HepG2 (cell line): ENCODE data around the gene SYAP1. TPM values are rescaled to one million over a fixed set of nuclear protein-coding genes. Genes with fewer than 3 reads are reported as not detected.

ENCODE experiments used
- BCL6 ChIP-seq: IDR thresholded peaks from 2 replicates; pipeline ENCODE4 v1.6.1; 2016; ENCODE audit warnings: missing genetic modification reagents, missing compliant biosample characterization
- DRAP1 ChIP-seq: IDR thresholded peaks from 2 replicates; pipeline ENCODE4 v1.6.1; 2016; ENCODE audit warnings: missing genetic modification reagents, missing compliant biosample characterization
- ELF1 ChIP-seq: sonication (generic); formaldehyde crosslinking; IDR thresholded peaks from 2 replicates; pipeline ENCODE4 v1.4.0; 2020; ENCODE audit warnings: missing genetic modification reagents
- FOXO4 ChIP-seq: sonication (generic); formaldehyde crosslinking; conservative IDR thresholded peaks from 2 replicates; pipeline ENCODE4 v1.8.1; 2023; ENCODE audit warnings: missing genetic modification reagents
- GMEB2 ChIP-seq: IDR thresholded peaks from 2 replicates; pipeline ENCODE4 v1.6.1; 2016; ENCODE audit warnings: missing biosample characterization, missing genetic modification reagents, low read depth
- KDM5B ChIP-seq: sonication (generic); formaldehyde crosslinking; IDR thresholded peaks from 2 replicates; pipeline ENCODE4 v1.4.0; 2020; ENCODE audit warnings: missing genetic modification reagents, mild to moderate bottlenecking, borderline replicate concordance
- NFE2L1 ChIP-seq: sonication (generic); formaldehyde crosslinking; IDR thresholded peaks from 2 replicates; pipeline ENCODE4 v1.4.0; 2020; ENCODE audit warnings: missing genetic modification reagents, mild to moderate bottlenecking, borderline replicate concordance
- PAWR ChIP-seq: sonication (generic); formaldehyde crosslinking; IDR thresholded peaks from 2 replicates; pipeline ENCODE4 v1.4.0; 2020; ENCODE audit warnings: missing genetic modification reagents, mild to moderate bottlenecking, borderline replicate concordance
- PRDM15 ChIP-seq: sonication (generic); formaldehyde crosslinking; IDR thresholded peaks from 2 replicates; pipeline ENCODE4 v1.4.0; 2020; ENCODE audit warnings: missing genetic modification reagents
- ZBTB44 ChIP-seq: sonication (generic); formaldehyde crosslinking; IDR thresholded peaks from 2 replicates; pipeline ENCODE4 v1.4.0; 2020; ENCODE audit warnings: missing genetic modification reagents
- ZMYM3 ChIP-seq: sonication (generic); formaldehyde crosslinking; IDR thresholded peaks from 2 replicates; pipeline ENCODE4 v1.5.1; 2020; ENCODE audit warnings: mild to moderate bottlenecking, missing genetic modification reagents
- ZNF281 ChIP-seq: sonication (generic); formaldehyde crosslinking; IDR thresholded peaks from 2 replicates; pipeline ENCODE4 v1.4.0; 2020; ENCODE audit warnings: missing genetic modification reagents, borderline replicate concordance
- ZNF619 ChIP-seq: sonication (generic); formaldehyde crosslinking; IDR thresholded peaks from 2 replicates; pipeline ENCODE4 v1.4.0; 2020; ENCODE audit warnings: mild to moderate bottlenecking, missing genetic modification reagents
- ZNF740 ChIP-seq: sonication (generic); formaldehyde crosslinking; IDR thresholded peaks from 2 replicates; pipeline ENCODE4 v1.4.0; 2020; ENCODE audit warnings: missing genetic modification reagents
- polyA plus RNA-seq, 8 experiments: library from polyadenylated mRNA; depleted of rRNA in 3 of 8; stranded (reverse) in 7 of 8; unstranded in 1 of 8; fragments of >200 nt; fragmentation: Illumina TruSeq in 4 of 8; extraction: Trizol in 4 of 8; gene quantifications; 2 replicates each; pipeline versions ENCODE4 v1.2.1 to v1.2.3, GENCODE V29; 2011 to 2016; ENCODE audit warnings: low read depth in 4 of 8, missing spikeins in 1 of 8, mixed read lengths in 1 of 8; ENCODE audit not compliant: insufficient read depth in 1 of 8
- total RNA-seq, 5 experiments: library from RNA; depleted of rRNA; stranded (reverse); fragments of >200 nt; fragmentation: Illumina TruSeq; extraction: Trizol; gene quantifications; 2 replicates each; pipeline ENCODE4 v1.2.3, GENCODE V29; 2016; ENCODE audit warnings: low read depth in 1 of 5

Gene SYAP1
- total and polyA plus RNA-seq, 2 of the 13 experiments (the other 11 are each of a cell fraction or from before 2014, with no cell fraction given): 4.9 to 18.5 TPM

- TF ChIP-seq FOXO4 (CRISPR knock-in tag) (no peak), KDM5B (CRISPR knock-in tag) (no peak), PAWR (CRISPR knock-in tag) (no peak), NFE2L1 (CRISPR knock-in tag) (no peak), DRAP1 (CRISPR knock-in tag) (peak; percentile 96), ZMYM3 (CRISPR knock-in tag) (no peak), ZNF281 (CRISPR knock-in tag) (no peak), BCL6 (CRISPR knock-in tag) (no peak), ELF1 (CRISPR knock-in tag) (no peak), ZNF619 (CRISPR knock-in tag) (no peak), PRDM15 (CRISPR knock-in tag) (no peak), GMEB2 (no peak), ZBTB44 (CRISPR knock-in tag) (no peak), ZNF740 (CRISPR knock-in tag) (no peak)
These were observed 52.3 kb downstream of the SYAP1 start (continued) for GRCh38 chrX:16771483-16772398.
